Neuron (in vitro differentiated cells): ENCODE data around the gene PSPH.
"Not testable (repeated sequence)": the region's sequence is repeated elsewhere in the genome, so short reads cannot be mapped to it uniquely, and the experiment has no call there.

Source experiments
- H2AFZ ChIP-seq: one replicate; pipeline ENCODE4 v1.6.1; 2013; ENCODE audit warnings: low read depth, mild to moderate bottlenecking, inconsistent platforms, low read length, moderate library complexity
- H3K27me3 ChIP-seq: one replicate; pipeline ENCODE4 v1.6.1; 2013; ENCODE audit warnings: low read length; ENCODE audit not compliant: insufficient read depth
- H3K36me3 ChIP-seq: one replicate; pipeline ENCODE4 v1.6.1; 2013; ENCODE audit warnings: low read length; ENCODE audit not compliant: insufficient read depth
- H3K4me1 ChIP-seq: one replicate; pipeline ENCODE4 v1.6.1; 2013; ENCODE audit warnings: low read length; ENCODE audit not compliant: insufficient read depth
- H3K4me3 ChIP-seq: 2 replicates; pipeline ENCODE4 v1.5.1; 2013; ENCODE audit warnings: mild to moderate bottlenecking, low read length, moderate library complexity
- H3K9me3 ChIP-seq: one replicate; pipeline ENCODE4 v1.6.1; 2013; ENCODE audit warnings: low read length

PSPH gene

DNA sequence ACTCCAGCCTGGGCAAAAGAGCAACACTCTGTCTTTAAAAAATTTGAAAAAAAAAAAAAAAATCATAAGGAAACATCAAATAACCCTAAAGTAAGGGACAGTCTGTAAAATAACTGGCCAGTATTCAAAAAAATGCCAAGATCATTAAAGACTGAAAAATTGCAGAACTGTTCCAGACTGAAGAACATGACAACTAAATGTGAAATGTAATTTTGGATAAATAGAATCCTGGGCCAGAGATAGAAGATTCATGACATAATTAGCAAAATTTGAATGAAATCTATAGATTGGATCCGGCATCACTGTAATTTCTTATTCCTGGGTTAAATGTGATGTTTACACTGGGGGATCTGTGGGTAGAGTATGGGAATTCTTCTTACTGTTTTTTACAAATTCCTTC is 3.0 kb downstream of the PSPH start:
- no peak overlapping the region for H2AFZ ChIP-seq
- H3K9me3 ChIP-seq = no peaks in the 10 kb centered on the region
- H3K4me3 ChIP-seq = no peak overlapping the region

DNA sequence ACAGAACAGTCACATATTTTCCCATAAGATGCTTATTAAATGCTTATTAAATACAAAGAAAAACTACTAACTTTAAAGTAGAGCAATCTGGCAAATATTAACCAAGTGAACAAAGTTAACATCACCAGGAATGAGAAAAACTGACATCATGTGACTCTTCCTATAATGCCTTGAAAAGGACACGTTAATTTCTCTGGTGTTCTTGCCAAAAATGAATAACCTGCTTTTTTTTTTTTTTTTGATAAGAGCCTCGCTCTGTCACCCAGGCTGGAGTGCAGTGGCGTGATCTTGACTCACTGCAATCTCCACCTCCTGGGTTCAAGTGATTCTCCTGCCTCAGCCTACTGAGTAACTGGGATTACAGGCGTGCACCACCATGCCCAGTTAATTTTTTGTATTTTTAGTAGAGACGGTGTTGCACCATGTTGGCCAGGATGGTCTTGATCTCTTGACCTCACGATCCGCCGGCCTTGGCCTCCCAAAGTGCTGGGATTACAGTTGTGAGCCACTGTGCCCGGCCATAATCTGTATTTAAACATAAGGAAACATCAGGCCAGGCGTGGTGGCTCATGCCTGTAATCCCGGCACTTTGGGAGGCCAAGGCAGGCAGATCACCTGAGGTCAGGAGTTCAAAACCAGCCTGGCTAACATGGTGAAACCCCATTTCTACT is 3.7 kb downstream of the PSPH start:
- H3K27me3 ChIP-seq, H3K36me3 ChIP-seq, H3K9me3 ChIP-seq, H3K4me3 ChIP-seq, H2AFZ ChIP-seq: not testable (repeated sequence)
- peaks cover 14% of the 10 kb centered on the region for H3K4me1 ChIP-seq

More for the DNA sequence above, 3.0 kb downstream of the PSPH start:
- Histone ChIP-seq H3K4me1 (peaks cover 21% of the 10 kb centered on the region), H3K27me3 (no peaks in the 10 kb centered on the region), H3K36me3 (peaks cover 6% of the 10 kb centered on the region)

DNA sequence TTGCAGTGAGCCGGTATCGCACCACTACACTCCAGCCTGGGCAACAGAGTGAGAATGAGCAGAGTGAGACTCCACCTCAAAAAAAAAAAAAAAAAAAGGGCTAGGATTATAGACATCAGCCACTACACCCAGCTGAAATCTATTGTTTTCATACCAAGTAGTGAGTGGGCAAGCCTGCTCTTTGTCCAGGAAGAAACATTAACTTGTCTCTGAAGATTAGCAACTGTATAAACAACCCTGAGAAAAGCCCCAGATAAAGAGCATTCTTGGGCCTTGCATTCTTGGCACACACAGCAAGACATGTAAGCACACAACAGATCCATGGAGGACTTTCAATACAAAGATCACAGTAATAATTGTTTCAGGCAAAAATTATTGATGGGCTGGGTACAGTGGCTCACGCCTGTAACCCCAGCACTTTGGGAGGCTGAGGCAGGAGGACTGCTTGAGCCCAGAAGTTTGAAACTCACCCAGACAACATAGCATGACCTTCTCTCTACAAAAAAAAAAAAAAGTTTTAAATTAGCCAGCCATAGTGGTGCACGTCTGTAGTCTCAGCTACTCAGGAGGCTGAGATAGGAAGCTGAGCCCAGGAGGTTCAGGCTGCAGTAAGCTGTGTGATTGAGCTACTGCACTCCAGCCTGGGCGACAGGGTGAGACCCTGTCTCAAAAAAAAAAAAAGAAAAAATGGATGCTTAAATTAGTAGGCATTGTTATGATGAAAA is 4.4 kb downstream of the PSPH start:
- peaks cover 5% of the 10 kb centered on the region for H3K36me3 ChIP-seq
- H3K27me3 ChIP-seq = no peaks in the 10 kb centered on the region
- no peak overlapping the region for H2AFZ ChIP-seq

DNA sequence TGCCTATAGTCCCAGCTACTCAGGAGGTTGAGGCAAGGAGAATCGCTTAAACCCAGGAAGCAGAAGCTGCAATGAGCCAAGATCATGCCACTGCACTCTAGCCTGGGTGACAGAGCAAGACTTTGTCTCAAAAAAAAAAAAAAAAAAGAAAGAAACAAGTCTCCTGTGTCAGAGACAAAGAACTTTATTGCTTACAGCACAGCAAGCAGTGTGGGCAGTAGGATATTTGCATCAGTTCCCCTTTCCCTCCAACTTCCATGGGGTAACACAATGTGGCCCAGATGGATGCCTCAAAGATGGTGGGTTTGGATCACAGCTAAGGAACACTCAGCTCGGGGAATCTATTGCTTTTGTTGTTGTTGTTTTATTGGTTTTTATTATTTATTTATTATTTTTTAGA is 5.5 kb downstream of the PSPH start:
- H3K27me3 ChIP-seq, H3K36me3 ChIP-seq, H3K4me1 ChIP-seq, H3K4me3 ChIP-seq, H2AFZ ChIP-seq, H3K9me3 ChIP-seq: not testable (repeated sequence)

More for the DNA sequence above, 4.4 kb downstream of the PSPH start:
- H3K4me1 ChIP-seq = peaks cover 9% of the 10 kb centered on the region
- no peak overlapping the region for H3K4me3 ChIP-seq
- no peaks in the 10 kb centered on the region for H3K9me3 ChIP-seq

DNA sequence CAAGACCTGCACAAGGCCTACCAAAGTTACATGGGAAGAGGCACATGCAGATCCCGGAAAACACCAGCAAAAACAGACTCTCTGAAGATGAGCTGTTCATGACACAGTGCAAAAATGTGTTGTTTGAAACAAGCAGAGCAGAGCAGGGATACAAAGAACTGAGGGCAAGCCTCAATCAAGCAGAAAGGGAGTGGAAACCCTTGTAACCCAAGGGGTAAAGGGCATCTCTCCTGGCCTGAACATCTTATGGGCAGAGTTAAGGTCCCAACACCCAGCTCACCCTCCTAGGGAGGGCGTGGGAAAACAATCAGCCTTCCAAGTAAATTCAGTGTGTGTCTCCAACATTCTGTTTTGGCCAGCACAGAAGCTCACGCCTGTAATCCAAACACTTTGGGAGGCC is 10.5 kb downstream of the PSPH start:
- Histone ChIP-seq H2AFZ (no peak overlapping the region), H3K9me3 (no peaks in the 10 kb centered on the region), H3K4me1 (no peaks in the 10 kb centered on the region), H3K4me3 (no peak overlapping the region), H3K36me3 (peaks cover 10% of the 10 kb centered on the region), H3K27me3 (no peaks in the 10 kb centered on the region)

DNA sequence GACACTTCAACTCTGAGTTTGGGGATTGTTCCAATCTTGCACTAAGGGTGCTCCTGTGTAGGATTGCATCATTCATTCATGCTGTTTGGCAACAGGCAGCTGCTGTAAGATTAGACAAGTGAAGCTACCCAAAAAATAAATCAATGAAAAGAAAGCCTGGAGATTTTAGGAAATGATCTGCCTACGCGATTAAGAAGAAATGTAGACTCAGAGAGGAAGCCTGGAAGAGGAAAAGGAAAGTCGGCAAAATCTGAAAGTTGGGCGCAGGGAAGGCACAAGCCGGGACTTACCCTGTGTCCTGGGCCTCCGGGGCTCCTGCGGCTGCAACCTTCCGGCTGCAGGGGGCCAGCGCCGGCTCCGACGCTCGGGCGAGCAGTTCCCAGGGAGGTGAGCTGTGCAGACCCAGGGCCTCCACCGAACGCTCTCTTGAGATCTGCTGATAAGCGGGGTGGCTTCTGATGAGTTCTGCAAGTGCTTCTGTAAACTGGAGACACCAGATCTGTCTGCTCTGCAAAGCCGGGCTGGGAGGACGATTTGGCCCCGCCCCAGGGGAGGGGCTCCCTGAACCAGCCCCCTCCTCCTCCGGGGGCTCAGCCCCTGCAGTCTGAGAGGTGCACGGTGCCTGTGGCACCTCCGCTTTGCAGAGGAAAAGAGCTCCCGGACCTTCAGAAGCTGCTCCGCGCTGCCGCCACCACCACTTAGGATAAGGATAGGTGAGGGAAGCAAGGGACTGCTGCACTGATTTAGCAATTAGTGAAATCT is 17.4 kb downstream of the PSPH start:
- H3K27me3 ChIP-seq = no peaks in the 10 kb centered on the region
- H3K9me3 ChIP-seq = no peaks in the 10 kb centered on the region
- H3K36me3 ChIP-seq = peaks cover 24% of the 10 kb centered on the region
- peak overlapping the region; percentile 79 for H2AFZ ChIP-seq
- no peaks in the 10 kb centered on the region for H3K4me1 ChIP-seq
- peak overlapping the region; percentile 49 for H3K4me3 ChIP-seq

DNA sequence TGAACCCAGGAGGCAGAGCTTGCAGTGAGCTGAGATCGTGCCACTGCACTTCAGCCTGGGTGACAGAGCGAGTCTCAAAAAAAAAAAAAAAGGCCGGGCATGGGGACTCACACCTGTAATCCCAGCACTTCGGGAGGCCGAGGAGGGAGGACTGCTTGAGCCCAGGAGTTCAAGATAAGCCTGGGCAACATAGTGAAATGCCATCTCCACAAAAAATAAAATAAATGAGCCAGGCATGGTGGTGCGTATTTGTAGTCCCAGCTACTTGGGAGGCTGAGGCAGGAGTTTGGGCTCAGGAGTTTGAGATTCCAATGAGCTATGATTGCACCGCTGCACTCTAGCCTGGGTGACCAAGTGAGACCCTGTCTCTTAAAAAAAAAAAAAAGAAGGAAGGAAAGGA is 18.7 kb downstream of the PSPH start:
- H2AFZ ChIP-seq, H3K27me3 ChIP-seq, H3K4me1 ChIP-seq, H3K9me3 ChIP-seq, H3K4me3 ChIP-seq: not testable (repeated sequence)
- H3K36me3 ChIP-seq = peaks cover 29% of the 10 kb centered on the region

DNA sequence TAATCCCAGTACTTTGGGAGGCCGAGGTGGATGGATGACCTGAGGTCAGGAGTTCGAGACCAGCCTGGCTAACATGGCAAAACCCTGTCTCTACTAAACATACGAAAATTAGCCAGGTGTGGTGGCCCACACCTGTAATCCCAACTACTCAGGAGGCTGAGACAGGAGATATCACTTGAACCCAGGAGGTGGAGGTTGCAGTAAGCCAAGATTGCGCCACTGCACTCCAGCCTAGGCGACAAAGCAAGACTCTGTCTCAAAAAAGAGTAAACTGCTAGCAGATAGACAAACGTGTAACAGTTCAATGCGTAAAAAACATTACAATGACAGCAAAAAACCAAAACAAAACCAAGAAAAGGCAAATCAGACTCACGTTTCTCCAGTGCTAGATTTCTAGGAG is 19.7 kb downstream of the PSPH start:
- not testable (repeated sequence) for H3K9me3 ChIP-seq, H3K4me1 ChIP-seq, H3K27me3 ChIP-seq, H3K4me3 ChIP-seq, H2AFZ ChIP-seq
- H3K36me3 ChIP-seq = peaks cover 36% of the 10 kb centered on the region

DNA sequence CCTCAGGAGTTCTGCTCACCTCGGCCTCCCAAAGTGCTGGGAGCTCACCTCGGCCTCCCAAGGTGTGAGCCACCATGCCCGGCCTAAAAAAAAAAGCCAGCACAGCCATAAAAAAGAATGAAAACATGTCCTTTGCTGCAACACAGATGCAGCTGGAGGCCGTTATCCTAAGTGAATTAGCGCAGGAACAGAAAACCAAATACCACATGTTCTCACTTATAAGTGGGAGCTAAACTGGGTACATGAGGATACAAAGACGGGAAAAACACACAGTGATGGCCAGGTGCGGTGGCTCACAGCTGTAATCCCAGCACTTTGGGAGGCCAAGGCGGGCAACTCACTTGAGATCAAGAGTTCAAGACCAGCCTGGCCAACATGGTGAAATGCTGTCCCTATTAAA is 20.9 kb downstream of the PSPH start:
- Histone ChIP-seq H2AFZ (no peak overlapping the region), H3K27me3 (no peaks in the 10 kb centered on the region), H3K9me3 (no peaks in the 10 kb centered on the region), H3K4me3 (no peak overlapping the region), H3K4me1 (no peaks in the 10 kb centered on the region), H3K36me3 (peaks cover 42% of the 10 kb centered on the region)

DNA sequence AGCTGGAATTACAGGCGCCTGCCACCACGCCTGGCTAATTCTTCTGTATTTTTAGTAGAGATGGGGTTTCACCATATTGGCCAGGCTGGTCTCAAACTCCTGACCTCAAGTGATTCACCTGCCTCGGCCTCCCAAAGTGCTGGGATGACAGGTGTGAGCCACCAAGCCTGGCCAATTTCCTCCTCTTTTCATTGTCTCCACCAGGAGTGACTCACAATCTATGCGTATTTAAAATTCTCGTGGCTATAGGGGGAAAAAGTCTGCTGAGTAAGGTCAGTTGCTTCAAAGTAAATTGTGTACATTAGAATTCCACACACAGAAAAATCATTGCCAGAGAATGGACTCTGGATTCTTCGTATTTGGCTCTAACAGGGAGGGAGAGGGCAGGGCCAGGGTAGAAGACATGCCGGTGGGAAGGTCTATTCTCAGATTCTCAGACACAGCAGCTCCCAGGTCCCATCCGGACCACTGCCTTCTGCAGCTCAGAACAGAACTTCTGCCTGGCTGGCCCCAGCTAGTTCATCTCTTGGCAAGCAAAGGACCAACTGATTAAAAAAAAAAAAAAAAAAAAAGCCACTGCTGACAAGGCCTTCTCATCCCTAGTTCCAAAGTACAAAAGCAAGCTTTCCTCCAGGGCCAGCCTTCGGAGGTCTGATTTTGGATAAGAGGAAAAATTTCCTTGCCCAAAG is 22.2 kb downstream of the PSPH start:
- peaks cover 42% of the 10 kb centered on the region for H3K36me3 ChIP-seq
- no peaks in the 10 kb centered on the region for H3K27me3 ChIP-seq
- H2AFZ ChIP-seq = no peak overlapping the region
- no peaks in the 10 kb centered on the region for H3K4me1 ChIP-seq
- H3K9me3 ChIP-seq = no peaks in the 10 kb centered on the region
- no peak overlapping the region for H3K4me3 ChIP-seq

DNA sequence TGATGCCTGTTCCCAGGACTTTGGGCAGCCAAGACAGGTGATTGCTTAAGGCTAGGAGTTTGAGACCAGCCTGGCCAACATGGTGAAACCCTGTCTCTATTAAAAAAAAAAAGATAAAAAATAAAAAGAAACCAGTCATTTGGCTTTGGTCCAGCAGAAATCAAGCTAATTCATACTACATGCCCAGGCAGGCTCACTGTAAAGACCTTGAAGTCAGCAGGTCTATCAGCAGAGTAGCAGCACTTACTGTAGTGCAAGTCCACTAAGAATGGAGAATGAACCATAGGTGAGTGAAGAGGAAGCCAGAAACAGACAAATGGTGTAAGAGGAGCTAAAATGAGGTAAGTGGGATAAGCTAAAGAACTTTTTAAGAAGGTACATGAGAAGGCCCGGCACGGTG is 24.7 kb downstream of the PSPH start:
- Histone ChIP-seq H3K9me3 (no peaks in the 10 kb centered on the region), H2AFZ (no peak overlapping the region), H3K36me3 (peaks cover 37% of the 10 kb centered on the region), H3K4me3 (no peak overlapping the region), H3K4me1 (no peaks in the 10 kb centered on the region), H3K27me3 (no peaks in the 10 kb centered on the region)

DNA sequence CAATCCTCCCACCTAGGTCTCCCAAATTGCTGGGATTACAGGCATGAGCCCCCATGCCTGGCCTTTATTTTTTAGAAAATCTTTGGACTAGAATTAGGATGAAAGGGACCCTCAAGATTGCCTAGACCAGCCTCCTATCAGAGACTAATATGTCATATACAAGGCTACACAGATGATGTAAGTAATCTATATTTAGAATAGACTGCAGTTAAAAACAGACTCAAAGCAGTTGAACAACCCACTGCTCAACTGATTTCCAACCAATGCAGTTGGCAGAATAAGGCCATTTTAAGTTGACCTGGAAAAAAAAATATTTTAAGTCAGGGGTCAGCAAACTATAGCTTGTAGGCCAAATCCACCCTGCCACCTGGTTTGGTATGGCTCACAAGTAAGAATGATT is 27.7 kb downstream of the PSPH start:
- H2AFZ ChIP-seq = no peak overlapping the region
- H3K4me3 ChIP-seq = no peak overlapping the region
- no peaks in the 10 kb centered on the region for H3K9me3 ChIP-seq
- H3K27me3 ChIP-seq = no peaks in the 10 kb centered on the region
- peaks cover 38% of the 10 kb centered on the region for H3K36me3 ChIP-seq
- H3K4me1 ChIP-seq = no peaks in the 10 kb centered on the region

DNA sequence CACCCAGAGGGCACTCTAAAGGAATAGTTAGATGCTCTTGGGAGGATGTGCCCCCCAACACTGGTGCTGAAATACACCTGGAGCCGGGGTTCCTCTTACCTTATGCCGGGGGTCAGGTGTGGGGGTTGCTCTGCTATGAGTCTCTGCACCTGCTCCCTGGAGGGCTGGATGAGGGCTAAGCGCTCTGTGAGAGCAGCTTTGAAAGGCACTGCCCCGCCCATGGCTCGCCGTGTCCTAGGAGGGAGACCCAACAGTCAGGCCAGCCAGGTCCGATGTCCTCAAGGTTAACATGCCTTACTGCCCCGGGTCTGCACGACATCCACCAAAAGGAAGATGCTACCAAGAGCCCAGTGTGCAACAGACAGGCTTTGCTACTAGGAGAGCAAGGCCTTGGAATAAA is 31.7 kb downstream of the PSPH start:
- H3K4me3 ChIP-seq = no peak overlapping the region
- H2AFZ ChIP-seq = no peak overlapping the region
- H3K27me3 ChIP-seq = no peaks in the 10 kb centered on the region
- peaks cover 37% of the 10 kb centered on the region for H3K36me3 ChIP-seq
- H3K4me1 ChIP-seq = no peaks in the 10 kb centered on the region
- no peaks in the 10 kb centered on the region for H3K9me3 ChIP-seq
